Activated T-cell treated with anti-CD3 and anti-CD28 coated beads for 24 hours (primary cell): ENCODE measurements around the gene TBXAS1.

Source experiments
- DNase-seq: peaks from one replicate; pipeline ENCODE4 v3.0.0-alpha.2; 2020; ENCODE audit warnings: low read depth

The TBXAS1 gene

GRCh38 chr7:139829025-139829774 is at the start of gene TBXAS1:
Gene TBXAS1 (plus strand): TSS chr7:139829264. CDS start chr7:139829391, 127 bp downstream.
- no peak for DNase-seq

- DNase-seq, result no peak
Observed at GRCh38 chr7:139782932-139783331, 46.1 kb upstream of the TBXAS1 start.

- DNase-seq, result no peak
Observed at GRCh38 chr7:139783647-139784385, 45.2 kb upstream of the TBXAS1 start.

GRCh38 chr7:139784648-139785047 is 44.4 kb upstream of the TBXAS1 start:
- no peak for DNase-seq

GRCh38 chr7:139791316-139791715 is 37.7 kb upstream of the TBXAS1 start:
- DNase-seq, result no peak

GRCh38 chr7:139797607-139798006 is 31.5 kb upstream of the TBXAS1 start:
- no peak for DNase-seq

- DNase-seq, result no peak
Observed at GRCh38 chr7:139798221-139798620, 30.8 kb upstream of the TBXAS1 start.

- DNase-seq, result no peak
Observed at GRCh38 chr7:139798892-139799291, 30.2 kb upstream of the TBXAS1 start.

GRCh38 chr7:139799586-139799985 is 29.5 kb upstream of the TBXAS1 start:
- no peak for DNase-seq

- no peak for DNase-seq
Observed at GRCh38 chr7:139804571-139804970, 24.5 kb upstream of the TBXAS1 start.

- no peak for DNase-seq
Observed at GRCh38 chr7:139807009-139807408, 22.1 kb upstream of the TBXAS1 start.

- DNase-seq, result no peak
Observed at GRCh38 chr7:139808427-139808826, 20.6 kb upstream of the TBXAS1 start.

- DNase-seq, result no peak
Observed at GRCh38 chr7:139808846-139809442, 20.1 kb upstream of the TBXAS1 start.

- DNase-seq, result no peak
Observed at GRCh38 chr7:139811066-139811465, 18.0 kb upstream of the TBXAS1 start.

GRCh38 chr7:139813151-139813550 is 15.9 kb upstream of the TBXAS1 start:
- DNase-seq, result no peak

GRCh38 chr7:139813689-139814088 is 15.4 kb upstream of the TBXAS1 start:
- DNase-seq, result no peak

GRCh38 chr7:139817249-139817648 is 11.8 kb upstream of the TBXAS1 start:
- DNase-seq, result no peak

GRCh38 chr7:139820089-139820488 is 9.0 kb upstream of the TBXAS1 start:
- DNase-seq, result no peak

- DNase-seq, result no peak
Observed at GRCh38 chr7:139821349-139822105, 7.5 kb upstream of the TBXAS1 start.

- no peak for DNase-seq
Observed at GRCh38 chr7:139822855-139823254, 6.2 kb upstream of the TBXAS1 start.

- DNase-seq, result no peak
Observed at GRCh38 chr7:139823959-139824521, 5.0 kb upstream of the TBXAS1 start.

- no peak for DNase-seq
Observed at GRCh38 chr7:139825666-139826290, 3.3 kb upstream of the TBXAS1 start.
